NOMO-1 (cell line): ENCODE measurements around the gene OSBPL7.

Source experiments
- DNase-seq, 2 experiments: peaks; one replicate each; lab custom pipeline; 2025; ENCODE audit not compliant: unreplicated experiment in 2 of 2; lab: John Stamatoyannopoulos, UW

Gene OSBPL7

DNA sequence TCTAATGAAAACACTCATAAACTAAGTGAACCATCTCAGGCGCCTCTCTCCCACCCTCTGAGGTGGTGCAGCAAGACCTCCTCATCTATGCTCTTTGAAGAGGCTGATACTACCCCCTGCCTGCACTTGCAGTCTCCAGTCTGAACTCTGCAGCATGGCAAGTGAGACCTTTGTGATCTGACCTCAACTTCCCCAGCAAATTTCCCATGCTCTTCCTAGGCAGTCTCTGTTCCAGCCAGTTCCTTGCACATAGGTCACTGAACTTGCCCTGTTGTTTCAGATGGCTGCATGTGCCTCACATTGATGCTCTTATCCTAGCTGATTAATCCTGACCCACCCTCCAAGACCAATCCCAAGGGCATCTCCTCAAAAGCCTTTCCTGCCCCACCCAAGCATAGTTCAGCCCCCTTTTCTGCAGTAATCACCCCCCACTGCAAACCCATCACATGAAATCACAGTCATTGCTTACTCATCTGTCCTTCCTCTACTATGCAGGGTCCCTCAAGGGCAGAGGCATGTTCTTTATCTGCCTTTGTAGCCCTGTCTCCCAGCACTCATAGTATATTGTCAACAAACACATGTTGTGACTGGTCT lies 46.5 kb downstream of the OSBPL7 start:
- DNase-seq: no peak

GRCh38 chr17:47774331-47774730 lies 47.3 kb downstream of the OSBPL7 start:
- DNase-seq: no peak

- peak; percentile 9 to 38 for DNase-seq
Measured at GRCh38 chr17:47773649-47774048, 47.9 kb downstream of the OSBPL7 start.

- DNase-seq: no peak
Measured at GRCh38 chr17:47763913-47764582, 57.5 kb downstream of the OSBPL7 start.

DNA sequence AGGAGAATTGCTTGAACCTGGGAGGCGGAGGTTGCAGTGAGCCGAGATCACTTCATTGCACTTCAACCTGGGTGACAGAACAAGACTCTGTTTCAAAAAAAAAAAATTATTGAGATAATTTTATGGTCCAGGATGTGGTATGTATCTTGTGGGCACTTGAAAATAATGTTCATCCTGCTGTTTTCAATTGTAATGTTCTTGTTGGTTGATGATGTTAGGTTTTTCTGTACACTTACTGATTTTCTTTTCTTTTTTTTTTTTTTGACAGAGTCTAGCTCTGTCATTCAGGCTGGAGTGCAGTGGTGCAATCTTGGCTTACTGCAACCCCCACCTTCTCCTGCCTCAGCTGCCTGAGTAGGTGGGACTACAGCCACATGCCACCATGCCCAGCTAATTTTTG lies 58.9 kb downstream of the OSBPL7 start:
- DNase-seq: no peak

GRCh38 chr17:47760409-47761140 lies 61.0 kb downstream of the OSBPL7 start:
- DNase-seq: no peak

DNA sequence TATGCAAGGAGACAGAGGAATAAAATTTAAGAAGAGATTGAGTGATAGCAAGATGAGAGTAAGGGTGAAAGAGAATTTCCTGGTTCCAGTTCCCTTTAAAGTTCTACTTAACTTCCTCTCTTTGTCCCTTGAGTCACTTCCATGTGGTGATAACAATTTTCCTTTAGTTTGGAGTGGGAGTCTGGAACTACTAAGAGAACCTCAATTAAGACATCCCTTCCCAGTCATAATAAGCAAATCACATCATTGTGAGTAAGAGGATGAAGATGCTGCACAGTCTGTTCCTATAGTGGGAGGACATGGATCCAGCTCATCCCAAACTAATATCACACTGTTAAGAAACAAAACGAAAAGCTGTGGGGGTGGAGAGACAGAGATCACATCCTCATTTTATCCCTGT lies 64.2 kb downstream of the OSBPL7 start:
- DNase-seq: no peak
